ENCODE data around the gene ISY1.

- TF ChIP-seq, protein P1, sequence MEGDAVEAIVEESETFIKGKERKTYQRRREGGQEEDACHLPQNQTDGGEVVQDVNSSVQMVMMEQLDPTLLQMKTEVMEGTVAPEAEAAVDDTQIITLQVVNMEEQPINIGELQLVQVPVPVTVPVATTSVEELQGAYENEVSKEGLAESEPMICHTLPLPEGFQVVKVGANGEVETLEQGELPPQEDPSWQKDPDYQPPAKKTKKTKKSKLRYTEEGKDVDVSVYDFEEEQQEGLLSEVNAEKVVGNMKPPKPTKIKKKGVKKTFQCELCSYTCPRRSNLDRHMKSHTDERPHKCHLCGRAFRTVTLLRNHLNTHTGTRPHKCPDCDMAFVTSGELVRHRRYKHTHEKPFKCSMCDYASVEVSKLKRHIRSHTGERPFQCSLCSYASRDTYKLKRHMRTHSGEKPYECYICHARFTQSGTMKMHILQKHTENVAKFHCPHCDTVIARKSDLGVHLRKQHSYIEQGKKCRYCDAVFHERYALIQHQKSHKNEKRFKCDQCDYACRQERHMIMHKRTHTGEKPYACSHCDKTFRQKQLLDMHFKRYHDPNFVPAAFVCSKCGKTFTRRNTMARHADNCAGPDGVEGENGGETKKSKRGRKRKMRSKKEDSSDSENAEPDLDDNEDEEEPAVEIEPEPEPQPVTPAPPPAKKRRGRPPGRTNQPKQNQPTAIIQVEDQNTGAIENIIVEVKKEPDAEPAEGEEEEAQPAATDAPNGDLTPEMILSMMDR (IDR thresholded peaks at IDR 0.05) = no peak
- TF ChIP-seq POLR2A (IDR thresholded peaks at IDR 0.05) (no peak), EP300 (IDR thresholded peaks at IDR 0.05) (no peak), POLR2AphosphoS5 (IDR thresholded peaks at IDR 0.05) (no peak)
Measured at GRCh38 chr3:129130291-129130813, 30.5 kb downstream of the ISY1 start.

Data from sigmoid colon (tissue), 4 donors.